Measurements from ENCODE around the gene TMEM256. TPM values are rescaled to one million over a fixed set of nuclear protein-coding genes. Genes with fewer than 3 reads are reported as not detected.

Gene TMEM256
- total and polyA plus RNA-seq, 9 of the 15 experiments (the other 6 are each of a cell fraction or from before 2014, with no cell fraction given), result 43.4 to 177 (median 68.5) TPM

- TF ChIP-seq PHB (CRISPR knock-in tag; IDR thresholded peaks at IDR 0.05) (no peak), BRD9 (IDR thresholded peaks at IDR 0.05; ENCODE audit: low read depth, partially characterized antibody) (no peak), MED1 (CRISPR knock-in tag; IDR thresholded peaks at IDR 0.05; ENCODE audit: borderline replicate concordance) (no peak), SNIP1 (IDR thresholded peaks at IDR 0.05; ENCODE audit: low read depth) (no peak), FOXA3 (CRISPR knock-in tag; conservative IDR thresholded peaks at IDR 0.05 in 1 of 2, IDR thresholded peaks at IDR 0.05 in 1 of 2) (no peak), ZNF586 (CRISPR knock-in tag; conservative IDR thresholded peaks at IDR 0.05) (no peak), PBX2 (CRISPR knock-in tag; IDR thresholded peaks at IDR 0.05; ENCODE audit: low read depth) (no peak), PBX2 (tag; conservative IDR thresholded peaks at IDR 0.05; ENCODE audit: low read depth) (no peak), YBX1 (IDR thresholded peaks at IDR 0.05) (no peak), ZNF274 (IDR thresholded peaks at IDR 0.05; ENCODE audit: borderline replicate concordance, low read depth, low read length) (no peak)
- CTCF ChIA-PET (ENCODE audit: low intra/inter-chr PET ratio), result no interaction called here
- H2AFZ ChIP-seq (ENCODE audit: low read depth, low read length), result no peak overlapping the region
- peaks cover under 1% of the 10 kb centered on the region; the same call in 1 of the 2 replicates for H3K9me3 ChIP-seq (replicated peaks; ENCODE audit: control insufficient read depth, insufficient read depth, low read depth, low read length)
- no peak overlapping the region for H3K27ac ChIP-seq (ENCODE audit: extremely low read depth, low read depth, low read length)
- ATAC-seq (no peak), DNase-seq (ENCODE audit: extremely low read depth in 1 of 4, low spot score in 3 of 4) (no peak), FAIRE-seq (no peak)
- no peaks in the 10 kb centered on the region for H3K27me3 ChIP-seq (ENCODE audit: control insufficient read depth in 2 of 2, insufficient read depth in 2 of 2, low read length in 2 of 2)
- H3K4me1 ChIP-seq (replicated peaks in 1 of 2; ENCODE audit: control insufficient read depth in 2 of 2, insufficient read depth in 2 of 2, low read length in 2 of 2), result peaks cover 8 to 18% of the 10 kb centered on the region in 2 experiments; a peak in 4 of 5 replicates
- WGBS (ENCODE audit: insufficient coverage, low coverage, missing lambda C conversion rate), result 54% methylated on average over 3 of the region's 23 CpGs
- peaks cover 8% of the 10 kb centered on the region; the same call in 1 of the 3 replicates for H3K36me3 ChIP-seq (ENCODE audit: control insufficient read depth, insufficient read depth, low read length)
- no peaks in the 10 kb centered on the region; the same call in 2 of the 3 replicates for H3K79me2 ChIP-seq (ENCODE audit: control insufficient read depth, insufficient read depth, low read length)
- no peak overlapping the region for H3K9ac ChIP-seq (ENCODE audit: insufficient read depth in 1 of 2, low read depth in 2 of 2, low read length in 2 of 2)
- no TSS peak for BruUV-seq (replicated peaks)
- intact Hi-C loops (cut with micrococcal nuclease), result no loop called here
- H3K4me2 ChIP-seq (ENCODE audit: insufficient read depth, low read length), result no peak overlapping the region
- H4K20me1 ChIP-seq (replicated peaks; ENCODE audit: control insufficient read depth, insufficient read depth, low read length), result no peaks in the 10 kb centered on the region
- no peaks in the 10 kb centered on the region for H3K9me1 ChIP-seq (ENCODE audit: control insufficient read depth, insufficient read depth, low read length)
- no peak overlapping the region for H3K4me3 ChIP-seq
- POLR2A ChIA-PET, result no interaction called here
- in situ Hi-C loops (cut with MboI), result no loop called here
These were observed 19.3 kb downstream of the TMEM256 start for GRCh38 chr17:7384489-7385081.
